Testis (tissue), 5 donors: ENCODE data around the gene MIX23. TPM values are rescaled to one million over a fixed set of nuclear protein-coding genes. Genes with fewer than 3 reads are reported as not detected.

Experiments used
- DNase-seq: peaks from one replicate; pipeline ENCODE4 v3.0.0-alpha.2; 2019
- H3K27ac ChIP-seq, 2 donors: fragments of 200-600 bp; sonication (generic); one replicate each; pipeline ENCODE4 v1.5.1; 2019
- H3K27me3 ChIP-seq: fragments of 200-600 bp; sonication (generic); one replicate; pipeline ENCODE4 v1.5.1; 2019
- H3K36me3 ChIP-seq: fragments of 200-600 bp; sonication (generic); one replicate; pipeline ENCODE4 v1.5.1; 2017; ENCODE audit warnings: low read depth; ENCODE audit errors: missing control alignments
- H3K4me1 ChIP-seq: fragments of 200-600 bp; sonication (generic); one replicate; pipeline ENCODE4 v1.5.1; 2019
- H3K4me3 ChIP-seq, 2 donors: fragments of 200-600 bp; sonication (generic); one replicate each; pipeline ENCODE4 v1.5.1; 2017 to 2019
- H3K9me3 ChIP-seq: fragments of 200-600 bp; sonication (generic); one replicate; pipeline ENCODE4 v1.5.1; 2017
- CTCF ChIP-seq, 3 experiments: fragments of 450-650 bp in 2 of 3; fragments of 200-600 bp in 1 of 3; sonication (generic) in 1 of 3; IDR thresholded peaks; one replicate each; pipeline ENCODE4 v1.5.1; 2016 to 2019; ENCODE audit warnings: antibody characterized with exemption in 3 of 3, mild to moderate bottlenecking in 2 of 3, moderate library complexity in 1 of 3
- POLR2A ChIP-seq: fragments of 450-650 bp; IDR thresholded peaks from one replicate; pipeline ENCODE4 v1.6.1; 2017; ENCODE audit warnings: antibody characterized with exemption, mild to moderate bottlenecking, moderate library complexity
- WGBS, 2 donors: methylation state at CpG; one replicate each; pipeline ENCODE4 v1.1.5; 2018; 5-methylcytosine and 5-hydroxymethylcytosine counted together
- intact Hi-C: fragments of 100-400 bp; cut with DNase I; formaldehyde crosslinking; loops from one replicate; pipeline ENCODE4 v1.15.1; 2023; ENCODE audit warnings: low total_unique reads
- long read RNA-seq, 2 donors: transcript quantifications; one replicate each; lab custom pipeline, GENCODE V29; 2026
- polyA plus RNA-seq: library from polyadenylated mRNA; stranded (reverse); fragments of 350-450 nt; fragmentation: Illumina TruSeq; extraction: RNeasy Lipid Tissue Mini Kit (QIAGEN cat#74804); gene quantifications from one replicate; pipeline ENCODE4 v1.2.3, GENCODE V29; 2014; ENCODE audit warnings: low read depth, low replicate concordance; ENCODE audit not compliant: insufficient read depth
- total RNA-seq, 2 donors: library from RNA; depleted of rRNA; stranded (reverse); fragments of >200 nt; gene quantifications; one replicate each; pipeline ENCODE4 v1.2.3, GENCODE V29; 2016

The MIX23 gene
- 10 to 100 TPM; 19.3 to 19.9 TPM for total RNA-seq
- polyA plus RNA-seq = 21.0 TPM
- long read RNA-seq, donor 1, transcript CCDC58-201 (5 exons, 720 nt) = major isoform, 18 of 25 reads
- long read RNA-seq, donor 1, partial matches to known transcripts = 5 of 25 reads
- long read RNA-seq, donor 1, other reads (novel, unspliced or antisense) = 0 of 25 reads
- long read RNA-seq, donor 2, transcript CCDC58-201 (5 exons, 720 nt) = major isoform, 14 of 18 reads
- long read RNA-seq, donor 2, partial matches to known transcripts = 0 of 18 reads
- long read RNA-seq, donor 2, other reads (novel, unspliced or antisense) = 0 of 18 reads

- Histone ChIP-seq H3K27ac (peak within 1 kb of the TSS; percentile 86), H3K36me3 (no peaks in the 10 kb centered on the region), H3K4me3 (peak within 1 kb of the TSS; percentile 80 to 91), H3K9me3 (no peaks in the 10 kb centered on the region), H3K4me1 (no peaks in the 10 kb centered on the region), H3K27me3 (no peaks in the 10 kb centered on the region)
- 1% methylated on average over 31 of the region's 31 CpGs for WGBS, 2 donors
- no peak for TF ChIP-seq POLR2A
- TF ChIP-seq CTCF (IDR thresholded peaks at IDR 0.05) = no peak
- peak; percentile 93 for DNase-seq
- intact Hi-C loops = no loop called here
These were observed at the start of gene MIX23 for GRCh38 chr3:122382888-122383666. TSS of gene MIX23 (minus strand) at chr3:122383231. CDS start at chr3:122383224, 7 bp downstream.

- no peak for DNase-seq
- intact Hi-C loops = no loop called here
These were observed 47.3 kb upstream of the MIX23 start for GRCh38 chr3:122430371-122430770.

GRCh38 chr3:122427857-122428471, 44.9 kb upstream of the MIX23 start:
- intact Hi-C loops = no loop called here
- no peak for TF ChIP-seq CTCF (IDR thresholded peaks at IDR 0.05)
- no peak for TF ChIP-seq POLR2A
- DNase-seq = no peak
- 88 to 89% methylated on average over 2 of the region's 2 CpGs for WGBS, 2 donors
- Histone ChIP-seq H3K4me1 (no peaks in the 10 kb centered on the region), H3K9me3 (no peaks in the 10 kb centered on the region), H3K27ac (no peak overlapping the region), H3K36me3 (no peaks in the 10 kb centered on the region), H3K27me3 (no peaks in the 10 kb centered on the region), H3K4me3 (no peak overlapping the region)

More at GRCh38 chr3:122430371-122430770, 47.3 kb upstream of the MIX23 start:
- 88 to 90% methylated on average over 2 of the region's 2 CpGs for WGBS, 2 donors
- Histone ChIP-seq H3K4me3 (no peak overlapping the region), H3K27me3 (no peaks in the 10 kb centered on the region), H3K27ac (no peak overlapping the region), H3K9me3 (no peaks in the 10 kb centered on the region), H3K4me1 (no peaks in the 10 kb centered on the region), H3K36me3 (no peaks in the 10 kb centered on the region)
- TF ChIP-seq POLR2A (no peak), CTCF (IDR thresholded peaks at IDR 0.05) (no peak)

GRCh38 chr3:122421836-122422235, 38.8 kb upstream of the MIX23 start:
- 88 to 91% methylated on average over 2 of the region's 2 CpGs for WGBS, 2 donors

More at GRCh38 chr3:122421836-122422235, 38.8 kb upstream of the MIX23 start:
- intact Hi-C loops = no loop called here
- H3K27me3 ChIP-seq = no peaks in the 10 kb centered on the region
- no peak for TF ChIP-seq POLR2A
- TF ChIP-seq CTCF (IDR thresholded peaks at IDR 0.05) = no peak
- no peak for DNase-seq
- H3K4me3 ChIP-seq = no peak overlapping the region
- peaks cover 6% of the 10 kb centered on the region for H3K4me1 ChIP-seq
- no peak overlapping the region for H3K27ac ChIP-seq
- H3K9me3 ChIP-seq = no peaks in the 10 kb centered on the region
- no peaks in the 10 kb centered on the region for H3K36me3 ChIP-seq
